ENCODE measurements around the gene ZNF644.
"Not testable (repeated sequence)": the region's sequence is repeated elsewhere in the genome, so short reads cannot be mapped to it uniquely, and the experiment has no call there.

GRCh38 chr1:90928231-90928630 is 93.6 kb downstream of the ZNF644 start:
- TF ChIP-seq CTCF, POLR2A, POLR2AphosphoS5 (IDR thresholded peaks at IDR 0.05): not testable (repeated sequence)

Data from breast epithelium (tissue), 3 donors.